Lung microvascular endothelial cell (primary cell): ENCODE measurements around the gene KRT78. TPM values are rescaled to one million over a fixed set of nuclear protein-coding genes. Genes with fewer than 3 reads are reported as not detected.

Source experiments
- total RNA-seq: library from RNA; depleted of rRNA; stranded (reverse); fragments of >200 nt; gene quantifications from 2 replicates; pipeline ENCODE4 v1.2.1, GENCODE V29; 2014

KRT78 gene
- total RNA-seq, 1 donor from 2014 or later = not detected

Other genes with a start within 250 kb of the KRT78 start
- gene KRT72, start 247.5 kb downstream of the KRT78 start, total RNA-seq = not detected in 2 replicates
- gene KRT73, start 230.4 kb downstream of the KRT78 start, total RNA-seq = not detected in 2 replicates
- gene KRT2, start 196.8 kb downstream of the KRT78 start, total RNA-seq = not detected in 2 replicates
- gene KRT1, start 168.6 kb downstream of the KRT78 start, total RNA-seq = not detected in 2 replicates
- not detected in 2 replicates for gene KRT77, start 145.5 kb downstream of the KRT78 start, total RNA-seq
- gene KRT76, start 71.6 kb downstream of the KRT78 start, total RNA-seq = not detected in 2 replicates
- gene KRT3, start 52.9 kb downstream of the KRT78 start, total RNA-seq = not detected in 2 replicates
- not detected in 2 replicates for gene KRT4, start 34.9 kb downstream of the KRT78 start, total RNA-seq
- not detected in 2 replicates for gene KRT79, start 14.7 kb downstream of the KRT78 start, total RNA-seq
- gene KRT8, start 56.1 kb upstream of the KRT78 start, total RNA-seq = 11.3 and 12.6 TPM in 2 replicates
- gene KRT18, start 100.1 kb upstream of the KRT78 start, total RNA-seq = 139 and 162 TPM in 2 replicates
- gene EIF4B, start 157.5 kb upstream of the KRT78 start, total RNA-seq = 775 and 904 TPM in 2 replicates
- 15.9 and 18.3 TPM in 2 replicates for gene TNS2, start 201.1 kb upstream of the KRT78 start, total RNA-seq
- gene SPRYD3, start 230.4 kb upstream of the KRT78 start, total RNA-seq = 8.9 and 12.9 TPM in 2 replicates
- gene IGFBP6, start 248.7 kb upstream of the KRT78 start, total RNA-seq = 2.2 and 16.6 TPM in 2 replicates